GM12878 (cell line): ENCODE measurements around the gene MRPL22. TPM values are rescaled to one million over a fixed set of nuclear protein-coding genes. Genes with fewer than 3 reads are reported as not detected.

Experiments
- ATAC-seq: fragments of 200-7000 bp; cut with Tn5 transposase; 3 replicates; pipeline ENCODE4 v1.9.1; 2020; ENCODE audit warnings: mild to moderate bottlenecking, moderate library complexity
- BruUV-seq: library from RNA; stranded (reverse); fragments of 400-500 nt; replicated peaks from 2 replicates; lab custom pipeline; 2021; lab: Mats Ljungman, UMichigan
- CTCF ChIA-PET: fragments of 300-600 bp; sonication (Branson Sonifier 250); formaldehyde crosslinking; extraction: SDS; loops from one replicate; lab custom pipeline; 2021; ENCODE audit warnings: inconsistent platforms; lab: Yijun Ruan, JAX
- POLR2A ChIA-PET: fragments of 350-600 bp; formaldehyde crosslinking; extraction: SDS; loops from one replicate; lab custom pipeline; 2021; ENCODE audit warnings: inconsistent platforms; lab: Charles Lee
- RAD21 ChIA-PET: fragments of 300-600 bp; sonication (Branson Sonifier 250); formaldehyde crosslinking; loops from one replicate; lab custom pipeline; 2023; ENCODE audit warnings: antibody characterized with exemption; ENCODE audit not compliant: unreplicated experiment; lab: Charles Lee
- SMC1A ChIA-PET: fragments of 300-600 bp; sonication (Branson Sonifier 250); formaldehyde crosslinking; loops from one replicate; lab custom pipeline; 2023; ENCODE audit not compliant: unreplicated experiment, uncharacterized antibody; lab: Charles Lee
- DNase-seq: peaks from one replicate; pipeline ENCODE4 v3.0.0-alpha.2; 2011; ENCODE audit warnings: low read depth, low spot score
- FAIRE-seq: peaks from 3 replicates; lab custom pipeline; 2011; peaks lifted over from hg19 to GRCh38; lab: Jason Lieb, UNC
- H2AFZ ChIP-seq: 2 replicates; pipeline ENCODE4 v1.6.0; 2011; ENCODE audit warnings: low read depth, low read length, control low read depth; ENCODE audit not compliant: control insufficient read depth
- H3K27ac ChIP-seq: 2 replicates; pipeline ENCODE4 v1.5.1; 2011; ENCODE audit warnings: control low read depth; ENCODE audit not compliant: control insufficient read depth, insufficient read depth
- H3K27me3 ChIP-seq, 2 experiments: replicated peaks in 1 of 2; 2 replicates each; pipeline versions ENCODE4 v1.6.0 to v1.6.1; 2011; ENCODE audit warnings: low read length in 1 of 2; ENCODE audit not compliant: control insufficient read depth in 2 of 2, insufficient read depth in 2 of 2
- H3K36me3 ChIP-seq, 2 experiments: 2 replicates each; pipeline ENCODE4 v1.5.1; 2011; ENCODE audit warnings: low read length in 1 of 2; ENCODE audit not compliant: control insufficient read depth in 2 of 2, insufficient read depth in 2 of 2
- H3K4me1 ChIP-seq: 2 replicates; pipeline ENCODE4 v1.6.1; 2011; ENCODE audit warnings: mild to moderate bottlenecking, low read length, moderate library complexity, mixed read lengths; ENCODE audit not compliant: control insufficient read depth, insufficient read depth
- H3K4me2 ChIP-seq: 2 replicates; pipeline ENCODE4 v1.6.0; 2011; ENCODE audit warnings: control low read depth; ENCODE audit not compliant: control insufficient read depth, insufficient read depth
- H3K4me3 ChIP-seq: fragments of 200-600 bp; sonication (generic); 2 replicates; pipeline ENCODE4 v1.5.1; 2016
- H3K79me2 ChIP-seq: 2 replicates; pipeline ENCODE4 v1.6.0; 2011; ENCODE audit warnings: low read length; ENCODE audit not compliant: control insufficient read depth, insufficient read depth
- H3K9ac ChIP-seq: 2 replicates; pipeline ENCODE4 v1.8.0; 2011; ENCODE audit warnings: low read length, control low read depth, mixed read lengths; ENCODE audit not compliant: control insufficient read depth, insufficient read depth
- H3K9me3 ChIP-seq: replicated peaks from 3 replicates; pipeline ENCODE4 v1.5.1; 2011; ENCODE audit warnings: mild to moderate bottlenecking, low read length; ENCODE audit not compliant: control insufficient read depth, insufficient read depth
- H4K20me1 ChIP-seq: 2 replicates; pipeline ENCODE4 v1.6.0; 2011; ENCODE audit not compliant: control insufficient read depth, insufficient read depth
- BRCA1 ChIP-seq: IDR thresholded peaks from 2 replicates; pipeline ENCODE4 v1.6.1; 2011; ENCODE audit warnings: low read depth, low read length, improper control_type of control experiment
- ELK1 ChIP-seq: IDR thresholded peaks from 2 replicates; pipeline ENCODE4 v1.6.1; 2012; ENCODE audit warnings: low read depth, low read length, improper control_type of control experiment
- EP300 ChIP-seq, 2 experiments: fragments of 150-350 bp in 1 of 2; IDR thresholded peaks; 2 replicates each; pipeline ENCODE4 v1.6.1; 2011 to 2012; ENCODE audit warnings: low read depth in 2 of 2, low read length in 2 of 2, borderline replicate concordance in 1 of 2, improper control_type of control experiment in 1 of 2, inconsistent platforms in 1 of 2; ENCODE audit not compliant: control insufficient read depth in 1 of 2
- FOS ChIP-seq: IDR thresholded peaks from 3 replicates; pipeline ENCODE4 v1.6.1; 2011; ENCODE audit warnings: borderline replicate concordance; ENCODE audit not compliant: insufficient read length; ENCODE audit errors: extremely low read depth
- HCFC1 ChIP-seq: fragments of 150-350 bp; IDR thresholded peaks from 2 replicates; pipeline ENCODE4 v1.6.1; 2014; ENCODE audit warnings: low read length
- IRF3 ChIP-seq: fragments of 450-650 bp; IDR thresholded peaks from 2 replicates; pipeline ENCODE4 v1.6.1; 2014; ENCODE audit warnings: mild to moderate bottlenecking
- IRF4 ChIP-seq: IDR thresholded peaks from 2 replicates; pipeline ENCODE4 v1.6.1; 2011; ENCODE audit warnings: low read depth, low read length
- MTA2 ChIP-seq: fragments of 450-650 bp; IDR thresholded peaks from 2 replicates; pipeline ENCODE4 v1.6.1; 2016; ENCODE audit warnings: low read depth, mild to moderate bottlenecking, moderate library complexity
- MXI1 ChIP-seq: fragments of 150-350 bp; IDR thresholded peaks from 2 replicates; pipeline ENCODE4 v1.6.1; 2011; ENCODE audit warnings: low read depth, mild to moderate bottlenecking, inconsistent platforms, low read length, improper control_type of control experiment
- NFXL1 ChIP-seq: fragments of 450-650 bp; IDR thresholded peaks from 2 replicates; pipeline ENCODE4 v1.6.1; 2017; ENCODE audit warnings: antibody characterized with exemption, mild to moderate bottlenecking, borderline replicate concordance
- PBX3 ChIP-seq: IDR thresholded peaks from 2 replicates; pipeline ENCODE4 v1.6.1; 2011; ENCODE audit warnings: mild to moderate bottlenecking, low read depth, low read length, moderate library complexity; ENCODE audit not compliant: insufficient replicate concordance
- RBBP5 ChIP-seq: fragments of 200-600 bp; sonication (generic); conservative IDR thresholded peaks from 2 replicates; pipeline ENCODE4 v1.6.1; 2016
- SPI1 ChIP-seq: IDR thresholded peaks from 2 replicates; pipeline ENCODE4 v1.6.1; 2011; ENCODE audit warnings: low read depth, mild to moderate bottlenecking, low read length, moderate library complexity, borderline replicate concordance; ENCODE audit not compliant: insufficient read depth
- SREBF2 ChIP-seq: IDR thresholded peaks from 2 replicates; pipeline ENCODE4 v1.6.1; 2012; ENCODE audit warnings: mild to moderate bottlenecking, low read length
- TAF1 ChIP-seq: IDR thresholded peaks from 2 replicates; pipeline ENCODE4 v1.6.1; 2011; ENCODE audit warnings: mild to moderate bottlenecking, low read depth, low read length, borderline replicate concordance
- ZBTB4 ChIP-seq: fragments of 450-650 bp; formaldehyde crosslinking; IDR thresholded peaks from 2 replicates; pipeline ENCODE4 v1.4.0; 2022; ENCODE audit warnings: mild to moderate bottlenecking, moderate library complexity
- ZNF217 ChIP-seq: fragments of 450-650 bp; IDR thresholded peaks from 2 replicates; pipeline ENCODE4 v1.6.1; 2017; ENCODE audit warnings: antibody characterized with exemption, mild to moderate bottlenecking
- ZNF24 ChIP-seq: fragments of 450-650 bp; IDR thresholded peaks from 2 replicates; pipeline ENCODE4 v1.6.1; 2017; ENCODE audit warnings: antibody characterized with exemption, mild to moderate bottlenecking
- ZSCAN29 ChIP-seq: fragments of 450-650 bp; IDR thresholded peaks from 2 replicates; pipeline ENCODE4 v1.6.1; 2017; ENCODE audit warnings: mild to moderate bottlenecking, moderate library complexity
- WGBS: methylation state at CpG from one replicate; pipeline ENCODE4 v1.1.6; 2016; ENCODE audit warnings: low lambda C conversion rate; ENCODE audit not compliant: insufficient replicate concordance, insufficient coverage; ENCODE audit errors: missing lambda C conversion rate; 5-methylcytosine and 5-hydroxymethylcytosine counted together
- in situ Hi-C: fragments of 300-500 bp; cut with MboI; formaldehyde crosslinking; loops from 9 replicates; pipeline ENCODE4 v1.14.3; 2018; ENCODE audit warnings: mixed read lengths
- intact Hi-C: fragments of 100-400 bp; cut with micrococcal nuclease; formaldehyde crosslinking; loops from one replicate; pipeline ENCODE4 v1.14.2; 2022; ENCODE audit not compliant: unreplicated experiment
- polyA plus RNA-seq, 11 experiments: library from polyadenylated mRNA; depleted of rRNA in 4 of 11; unstranded in 6 of 11; stranded (reverse) in 5 of 11; fragments of >200 nt; fragmentation: Nextera tagmentation in 4 of 11; fragmentation: Illumina TruSeq in 1 of 11; extraction: Ambion mirVana in 4 of 11; extraction: Trizol in 1 of 11; gene quantifications; 1 replicate in 1 of 11; 2 replicates in 10 of 11; pipeline versions ENCODE4 v1.2.1 to v1.2.3, GENCODE V29; 2011 to 2016; ENCODE audit warnings: inconsistent platforms in 2 of 11, missing spikeins in 2 of 11, low read depth in 1 of 11
- total RNA-seq, 4 experiments: library from RNA; depleted of rRNA in 3 of 4; stranded (reverse); fragments of >200 nt in 3 of 4; fragmentation: Illumina TruSeq in 1 of 4; extraction: Trizol in 1 of 4; gene quantifications; 2 replicates each; pipeline versions ENCODE4 v1.2.1 to v1.2.3, GENCODE V29; 2013 to 2021

The MRPL22 gene
- total and polyA plus RNA-seq, 10 of the 15 experiments (the other 5 are each of a cell fraction or from before 2014, with no cell fraction given): 29.7 to 318 (median 93.4) TPM

GRCh38 chr5:154901913-154902312 lies 39.0 kb upstream of the MRPL22 start:
- Histone ChIP-seq H3K4me2 (no peak overlapping the region), H3K4me1 (no peaks in the 10 kb centered on the region), H3K27me3 (no peaks in the 10 kb centered on the region), H2AFZ (no peak overlapping the region), H3K9ac (no peak overlapping the region), H3K9me3 (no peaks in the 10 kb centered on the region), H3K36me3 (peaks cover 4 to 21% of the 10 kb centered on the region in 2 experiments), H4K20me1 (no peaks in the 10 kb centered on the region), H3K27ac (no peak overlapping the region), H3K4me3 (no peak overlapping the region), H3K79me2 (no peaks in the 10 kb centered on the region)
- SMC1A ChIA-PET: interaction anchor here (1.9 kb wide), 1 partner anchor 9 kb away, joined by 6 read pairs; no protein-coding TSS in a partner anchor
- 98% methylated on average over 6 of the region's 6 CpGs for WGBS
- CTCF ChIA-PET: interaction anchor here (0.7 kb wide), 1 partner anchor 1364 kb away, joined by 3 read pairs; no protein-coding TSS in a partner anchor
- ATAC-seq (no peak), DNase-seq (no peak), FAIRE-seq (no peak)
- BruUV-seq: no TSS peak
- intact Hi-C loops: no loop called here
- in situ Hi-C loops: no loop called here
- POLR2A ChIA-PET: interaction anchor here (0.6 to 0.9 kb wide), 2 partner anchors 33 to 247 kb away, joined by 3 read pairs; no protein-coding TSS in a partner anchor
- RAD21 ChIA-PET: no interaction called here
- TF ChIP-seq ZNF217 (no peak), IRF4 (no peak), BRCA1 (no peak), MTA2 (no peak), HCFC1 (no peak), TAF1 (no peak), ZBTB4 (CRISPR knock-in tag) (no peak), NFXL1 (no peak), ZNF24 (no peak), MXI1 (no peak), SREBF2 (no peak), ZSCAN29 (no peak), SPI1 (no peak), ELK1 (no peak), PBX3 (no peak), IRF3 (no peak), RBBP5 (no peak), EP300 (IDR thresholded peaks at IDR 0.05; ENCODE audit: borderline replicate concordance in 1 of 2, control insufficient read depth in 1 of 2, low read depth in 2 of 2, low read length in 2 of 2) (no peak), FOS (no peak)
